ENCODE results near the gene LAIR2.
"Not testable (repeated sequence)": the region's sequence is repeated elsewhere in the genome, so short reads cannot be mapped to it uniquely, and the experiment has no call there.

Gene LAIR2

GRCh38 chr19:54464630-54465425 is 37.8 kb upstream of the LAIR2 start:
- peak; percentile 88 to 90 for DNase-seq

- no peak for DNase-seq
Observed at GRCh38 chr19:54465426-54466109, 37.1 kb upstream of the LAIR2 start.

- DNase-seq, result not testable (repeated sequence)
Observed at GRCh38 chr19:54466110-54466480, 36.5 kb upstream of the LAIR2 start.

DNA sequence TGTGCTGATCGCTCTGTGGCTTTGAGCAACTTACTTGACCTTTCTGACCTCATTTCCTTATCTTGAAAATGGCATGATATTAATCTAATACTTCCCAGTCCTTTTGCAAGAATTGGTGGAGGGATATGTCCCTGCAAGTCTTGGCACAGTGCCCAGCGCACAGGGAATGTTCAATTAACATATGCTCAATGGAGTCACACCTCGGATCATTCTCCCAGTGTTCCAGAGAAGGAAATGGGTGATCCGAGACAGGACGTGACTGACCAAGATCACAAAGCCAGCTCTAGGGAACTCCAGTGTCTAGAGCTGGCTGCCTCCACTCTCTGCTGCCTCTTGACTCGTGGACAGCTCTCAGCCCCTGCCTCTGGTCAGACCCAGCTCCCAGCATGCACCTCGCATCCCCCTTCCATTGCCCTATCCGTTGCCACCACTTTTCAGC is 33.1 kb upstream of the LAIR2 start:
- no peak for DNase-seq

DNA sequence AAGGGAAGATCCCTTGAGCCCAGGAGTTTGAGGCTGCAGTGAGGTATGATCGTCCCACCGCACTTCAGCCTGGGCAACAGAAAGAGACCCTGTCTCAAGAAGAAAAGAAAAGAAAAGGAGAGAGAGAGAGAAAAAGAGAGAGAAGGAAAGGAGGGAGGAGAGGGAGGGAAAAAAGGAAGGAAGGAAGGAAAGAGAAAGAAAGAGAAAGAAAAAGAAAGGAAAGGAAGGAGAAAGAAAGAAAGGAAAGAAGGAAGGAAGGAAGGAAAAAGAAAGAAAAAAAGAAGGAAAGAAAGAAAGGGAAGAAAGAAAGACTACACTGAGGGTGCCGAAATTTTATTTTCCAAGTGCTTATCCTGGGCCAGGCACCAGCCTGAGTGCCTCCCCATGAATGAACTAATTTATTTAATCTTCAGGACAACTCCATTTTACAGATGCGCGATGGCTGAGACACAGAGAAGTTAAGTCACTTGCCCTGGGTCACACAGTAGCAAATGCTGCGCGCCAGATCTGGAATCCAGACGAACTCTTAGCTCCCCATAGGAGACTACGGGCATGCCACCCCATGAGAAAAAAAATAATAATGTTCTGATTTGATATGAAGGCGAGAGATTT is 32.2 kb upstream of the LAIR2 start:
- DNase-seq, result no peak

- DNase-seq, result no peak
Observed at GRCh38 chr19:54470991-54471782, 31.4 kb upstream of the LAIR2 start.

DNA sequence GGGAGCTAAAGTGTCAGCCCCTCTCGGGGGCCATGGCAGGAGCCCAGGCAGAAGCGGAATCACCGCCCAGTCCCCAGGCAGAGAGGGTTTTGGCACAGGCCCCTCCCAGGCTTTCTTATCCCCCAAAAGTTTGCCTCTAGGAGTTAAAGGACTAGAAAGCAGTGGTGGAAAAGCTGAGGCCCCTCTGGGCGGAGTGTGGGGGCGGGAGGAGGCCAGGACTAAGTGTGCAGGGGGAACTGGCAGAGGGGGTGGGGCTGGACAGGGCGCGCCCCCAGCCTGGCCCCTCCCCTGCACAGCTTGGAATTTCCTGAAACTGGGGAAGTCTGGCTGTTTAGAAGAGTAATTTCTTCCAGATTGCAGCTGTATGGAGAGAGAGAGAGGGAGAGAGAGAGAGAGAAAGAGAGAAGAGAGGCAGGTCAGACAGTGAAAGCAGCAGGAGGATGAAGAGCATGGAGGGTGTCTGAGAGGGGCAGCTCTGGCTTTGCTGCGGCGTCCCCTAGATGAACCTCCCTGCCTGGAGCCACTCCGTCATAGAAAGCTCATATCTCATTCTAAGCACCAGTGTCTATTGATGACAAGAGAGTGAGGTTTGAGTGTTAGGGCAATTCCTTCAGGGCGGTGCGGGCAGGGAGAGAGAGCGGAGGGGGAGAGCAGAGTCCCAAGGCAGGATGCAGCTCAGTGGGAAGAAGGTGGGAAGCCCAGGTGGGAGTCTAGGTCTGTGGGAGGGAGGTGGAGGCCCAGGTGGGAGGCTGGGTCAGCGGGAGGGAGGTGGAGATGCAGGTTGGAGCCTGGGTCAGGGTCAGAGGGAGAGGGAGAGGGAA is 29.4 kb upstream of the LAIR2 start, which contains the start of gene CDC42EP5:
Gene CDC42EP5, minus strand, starts transcription at position 226 of the 821 bp plus-strand sequence. CDS start 7,749 bp downstream, outside the sequence.
- no peak for DNase-seq

- DNase-seq, result no peak
Observed at GRCh38 chr19:54473892-54474372, 28.7 kb upstream of the LAIR2 start.

DNA sequence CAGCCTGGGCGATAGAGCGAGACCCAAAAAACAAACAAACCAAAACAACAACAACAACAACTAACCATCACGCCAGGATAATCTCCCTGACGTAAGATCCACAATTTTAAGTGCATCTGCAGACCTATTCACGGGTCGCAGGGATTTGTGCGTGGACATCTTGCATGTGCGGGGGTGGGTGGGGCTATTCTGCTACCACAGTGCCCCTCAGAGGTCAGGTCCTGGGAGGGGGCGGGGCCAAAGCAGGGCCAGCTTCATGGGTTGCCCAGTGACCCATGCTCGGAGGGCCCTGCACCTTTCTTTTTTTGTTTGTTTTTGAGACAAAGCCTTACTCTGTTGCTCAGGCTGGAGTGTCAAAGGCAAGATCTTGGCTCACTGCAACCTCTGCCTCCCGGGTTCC is 26.9 kb upstream of the LAIR2 start:
- DNase-seq, result no peak

- no peak for DNase-seq
Observed at GRCh38 chr19:54477650-54478049, 25.0 kb upstream of the LAIR2 start.

- DNase-seq, result no peak
Observed at GRCh38 chr19:54478677-54479266, 23.9 kb upstream of the LAIR2 start.

DNA sequence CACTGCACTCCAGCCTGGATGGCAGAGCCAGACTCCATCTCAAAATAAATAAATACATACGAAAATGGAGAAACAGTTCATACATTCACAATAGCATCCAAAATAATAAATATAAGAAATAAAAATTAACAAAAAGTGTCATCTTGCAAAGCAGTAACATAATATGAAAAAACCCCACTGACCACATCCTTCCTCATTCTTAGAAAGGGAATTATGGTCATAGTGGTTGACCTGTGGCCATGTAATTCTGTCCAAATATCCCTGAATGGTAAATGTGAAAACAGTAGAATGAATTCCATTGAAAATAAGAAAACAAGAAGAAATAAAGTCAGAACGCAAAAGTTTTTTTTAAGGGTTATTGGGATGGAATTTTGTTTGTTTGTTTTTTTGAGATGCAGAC is 22.6 kb upstream of the LAIR2 start:
- DNase-seq, result no peak

DNA sequence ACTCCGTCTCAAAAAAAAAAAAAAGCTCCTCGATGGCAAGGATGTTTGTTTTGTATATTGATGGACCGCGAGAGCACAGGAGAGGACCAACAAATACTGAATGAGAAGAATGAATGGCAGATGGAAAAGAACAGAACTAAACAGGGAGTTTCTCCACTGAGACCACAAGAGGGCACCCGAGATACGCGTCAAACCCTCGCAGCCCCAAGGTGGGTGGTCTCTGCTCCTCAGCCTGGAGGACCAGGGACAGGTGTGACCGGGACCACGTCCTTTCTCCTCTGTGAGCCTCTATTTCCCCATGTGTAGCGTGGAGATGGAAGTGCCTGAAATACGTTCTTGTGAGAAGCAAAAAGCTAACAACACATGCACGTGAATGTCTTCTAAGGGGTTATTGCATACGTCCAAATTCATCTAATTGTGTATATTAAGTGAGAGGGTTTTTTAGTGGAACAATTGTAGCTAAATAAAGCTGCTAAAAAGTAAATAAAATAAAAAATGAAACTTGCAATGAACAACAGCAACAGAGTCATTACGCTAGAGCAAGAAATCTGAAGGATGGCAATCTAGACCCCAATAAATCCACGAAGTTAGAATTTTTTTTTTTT is 21.2 kb upstream of the LAIR2 start:
- peak; percentile 26 to 40 for DNase-seq

DNA sequence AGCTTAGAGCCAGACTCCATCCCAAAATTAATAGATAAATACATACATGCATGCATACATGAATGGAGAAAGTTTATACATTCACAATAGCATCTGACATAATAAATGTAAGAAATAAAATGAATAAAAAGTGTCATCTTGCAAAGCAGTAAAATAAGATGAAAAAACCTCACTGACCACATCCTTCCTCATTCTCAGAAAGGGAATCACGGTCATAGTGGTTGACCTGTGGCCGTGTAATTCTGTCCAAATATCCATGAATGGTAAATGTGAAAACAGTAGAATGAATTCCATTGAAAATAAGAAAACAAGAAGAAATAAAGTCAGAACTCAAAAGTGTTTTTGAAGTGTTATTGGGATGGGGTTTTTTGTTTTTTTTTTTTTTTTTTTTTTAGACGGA is 19.7 kb upstream of the LAIR2 start:
- DNase-seq, result no peak

- no peak for DNase-seq
Observed at GRCh38 chr19:54484451-54484850, 18.2 kb upstream of the LAIR2 start.

- DNase-seq, result no peak
Observed at GRCh38 chr19:54485851-54486250, 16.8 kb upstream of the LAIR2 start.

DNA sequence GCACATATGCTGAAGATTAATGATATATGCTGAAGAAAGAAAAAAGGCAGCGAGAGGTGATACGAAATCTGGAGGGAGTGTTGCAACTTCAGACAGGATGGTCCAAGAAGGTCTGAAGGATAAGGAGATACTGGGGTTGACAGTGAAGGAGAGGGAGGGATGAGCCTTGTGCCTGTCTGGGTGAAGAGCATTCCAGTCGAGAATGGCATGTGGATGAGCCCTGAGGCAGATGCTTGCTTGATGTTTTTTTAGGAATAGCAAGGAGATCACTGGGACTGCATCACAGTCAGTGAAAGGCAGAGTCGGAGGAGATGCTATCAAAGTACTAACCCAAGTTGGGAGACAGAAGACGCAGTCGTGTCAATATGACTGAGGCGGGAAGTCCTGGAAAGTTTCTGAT is 13.3 kb upstream of the LAIR2 start:
- no peak for DNase-seq

GRCh38 chr19:54489766-54490165 is 12.9 kb upstream of the LAIR2 start:
- DNase-seq, result no peak

DNA sequence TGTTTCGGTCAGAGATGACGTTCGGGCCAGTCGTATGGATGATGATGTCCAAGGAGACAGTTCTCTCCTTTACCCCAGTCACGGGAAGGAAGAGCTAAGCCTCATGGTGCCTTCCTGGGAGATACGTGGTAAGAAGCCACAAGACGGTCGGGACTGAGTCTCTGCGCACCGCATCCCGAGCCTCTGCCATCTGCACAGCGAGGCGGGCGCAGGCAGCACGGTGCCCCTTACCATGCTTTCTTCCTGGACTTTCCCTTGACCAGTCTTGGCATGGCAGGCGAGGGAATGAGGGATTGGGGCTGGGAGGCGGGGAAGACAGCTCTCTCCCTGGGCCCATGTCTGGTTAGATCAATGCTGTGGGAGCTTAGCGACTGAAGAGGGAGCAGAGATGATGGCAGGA is 10.1 kb upstream of the LAIR2 start:
- no peak for DNase-seq

DNA sequence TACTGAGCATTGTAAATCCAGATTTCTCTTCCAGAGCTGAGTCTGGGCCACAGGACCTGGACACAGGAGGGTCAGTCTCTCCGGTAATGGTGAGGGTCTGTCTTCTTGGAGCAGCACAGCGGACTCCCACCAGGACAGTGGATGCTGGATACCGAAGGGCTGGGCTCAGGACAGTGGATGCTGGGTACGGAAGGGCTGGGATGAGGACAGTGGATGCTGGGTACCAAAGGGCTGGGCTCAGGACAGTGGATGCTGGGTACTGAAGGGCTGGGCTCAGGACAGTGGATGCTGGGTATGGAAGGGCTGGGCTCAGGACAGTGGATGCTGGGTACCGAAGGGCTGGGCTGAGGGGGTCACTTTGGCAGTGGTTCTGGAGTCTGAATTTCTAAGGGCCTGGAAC is 9.6 kb upstream of the LAIR2 start:
- not testable (repeated sequence) for DNase-seq

GRCh38 chr19:54493967-54494585 is 8.6 kb upstream of the LAIR2 start:
- DNase-seq, result no peak

Data from activated CD4-positive, alpha-beta T cell treated with anti-CD3 and anti-CD28 coated beads, Interleukin-2, amount 50 U/mL, for 48 hours (primary cell).